IMR-90 (cell line): ENCODE results near the gene LMBRD2. TPM values are rescaled to one million over a fixed set of nuclear protein-coding genes. Genes with fewer than 3 reads are reported as not detected.

Experiments used
- ATAC-seq: fragments of 200-7000 bp; cut with Tn5 transposase; 2 replicates; pipeline ENCODE4 v1.9.1; 2020; ENCODE audit warnings: low read depth, mild to moderate bottlenecking, moderate library complexity
- BruUV-seq: library from RNA; stranded (reverse); fragments of 400-500 nt; replicated peaks from 2 replicates; lab custom pipeline; 2021; lab: Mats Ljungman, UMichigan
- CTCF ChIA-PET: fragments of 300-600 bp; formaldehyde crosslinking; extraction: SDS; loops from one replicate; lab custom pipeline; 2021; ENCODE audit warnings: antibody characterized with exemption; lab: Yijun Ruan, JAX
- POLR2A ChIA-PET: fragments of 300-600 bp; sonication (Branson Sonifier 250); formaldehyde crosslinking; loops from one replicate; lab custom pipeline; 2022; ENCODE audit warnings: antibody characterized with exemption; ENCODE audit not compliant: unreplicated experiment; lab: Charles Lee
- DNase-seq: peaks from one replicate; pipeline ENCODE4 v3.0.0; 2013
- H2AFZ ChIP-seq: replicated peaks from 2 replicates; pipeline ENCODE3; 2013; ENCODE audit warnings: low read length, mild to moderate bottlenecking; ENCODE audit not compliant: poor library complexity
- H2AK5ac ChIP-seq: 2 replicates; pipeline ENCODE4 v1.6.1; 2013; ENCODE audit warnings: low read depth, low read length, inconsistent platforms
- H2AK9ac ChIP-seq: replicated peaks from 2 replicates; pipeline ENCODE3; 2013; ENCODE audit warnings: mild to moderate bottlenecking, low read depth, low read length, moderate library complexity; ENCODE audit not compliant: poor library complexity
- H2BK120ac ChIP-seq: 2 replicates; pipeline ENCODE4 v1.6.1; 2013; ENCODE audit warnings: low read depth, low read length, inconsistent platforms
- H2BK15ac ChIP-seq: 3 replicates; pipeline ENCODE4 v1.6.1; 2013; ENCODE audit warnings: low read depth, low read length, inconsistent platforms
- H2BK20ac ChIP-seq: 2 replicates; pipeline ENCODE4 v1.6.1; 2013; ENCODE audit warnings: low read depth, mild to moderate bottlenecking, inconsistent platforms, low read length, moderate library complexity
- H2BK5ac ChIP-seq: 2 replicates; pipeline ENCODE4 v1.6.1; 2013; ENCODE audit warnings: mild to moderate bottlenecking, low read depth, low read length, inconsistent platforms; ENCODE audit not compliant: poor library complexity, severe bottlenecking
- H3K14ac ChIP-seq: replicated peaks from 2 replicates; pipeline ENCODE4 v1.6.1; 2013; ENCODE audit warnings: low read depth, low read length, inconsistent platforms
- H3K18ac ChIP-seq: 2 replicates; pipeline ENCODE4 v1.6.1; 2013; ENCODE audit warnings: low read depth, low read length, control low read depth
- H3K23ac ChIP-seq: 2 replicates; pipeline ENCODE4 v1.6.1; 2013; ENCODE audit warnings: low read depth, low read length, inconsistent platforms
- H3K27ac ChIP-seq: 2 replicates; pipeline ENCODE4 v1.5.1; 2013; ENCODE audit warnings: mild to moderate bottlenecking, control low read depth, low read length; ENCODE audit not compliant: insufficient read depth
- H3K27me3 ChIP-seq: 2 replicates; pipeline ENCODE4 v1.6.1; 2013; ENCODE audit warnings: low read length; ENCODE audit not compliant: control insufficient read depth, insufficient read depth
- H3K36me3 ChIP-seq: 2 replicates; pipeline ENCODE4 v1.6.1; 2013; ENCODE audit warnings: low read length, mixed read lengths; ENCODE audit not compliant: control insufficient read depth, insufficient read depth
- H3K4ac ChIP-seq: 2 replicates; pipeline ENCODE4 v1.6.1; 2013; ENCODE audit warnings: low read depth, low read length, inconsistent platforms
- H3K4me1 ChIP-seq: 2 replicates; pipeline ENCODE4 v1.6.1; 2013; ENCODE audit warnings: low read length, mixed read lengths; ENCODE audit not compliant: control insufficient read depth, insufficient read depth
- H3K4me2 ChIP-seq: 2 replicates; pipeline ENCODE4 v1.6.1; 2013; ENCODE audit warnings: low read depth, mild to moderate bottlenecking, control low read depth, low read length, moderate library complexity
- H3K4me3 ChIP-seq: 2 replicates; pipeline ENCODE4 v1.5.1; 2013; ENCODE audit warnings: low read depth, mild to moderate bottlenecking, control low read depth, low read length, moderate library complexity; ENCODE audit not compliant: insufficient read depth
- H3K56ac ChIP-seq: 2 replicates; pipeline ENCODE4 v1.6.1; 2013; ENCODE audit warnings: low read length, inconsistent platforms; ENCODE audit not compliant: insufficient read depth; ENCODE audit errors: extremely low read depth
- H3K79me1 ChIP-seq, 2 experiments: 2 replicates each; pipeline ENCODE4 v1.6.1; 2013; ENCODE audit warnings: low read length in 2 of 2, inconsistent platforms in 1 of 2, low read depth in 1 of 2
- H3K9ac ChIP-seq: 2 replicates; pipeline ENCODE4 v1.6.1; 2013; ENCODE audit warnings: low read depth, low read length, control low read depth
- H3K9me1 ChIP-seq: 2 replicates; pipeline ENCODE4 v1.6.1; 2013; ENCODE audit warnings: low read length, inconsistent platforms; ENCODE audit not compliant: insufficient read depth
- H3K9me3 ChIP-seq: 2 replicates; pipeline ENCODE4 v1.6.1; 2013; ENCODE audit warnings: low read length; ENCODE audit not compliant: control insufficient read depth, insufficient read depth
- H4K20me1 ChIP-seq: 2 replicates; pipeline ENCODE4 v1.6.1; 2013; ENCODE audit warnings: low read length, inconsistent platforms; ENCODE audit not compliant: insufficient read depth
- H4K5ac ChIP-seq: 2 replicates; pipeline ENCODE4 v1.6.1; 2013; ENCODE audit warnings: mild to moderate bottlenecking, low read depth, low read length, control low read depth
- H4K8ac ChIP-seq, 2 experiments: 2 replicates each; pipeline ENCODE4 v1.6.1; 2013; ENCODE audit warnings: low read depth in 2 of 2, low read length in 2 of 2, control low read depth in 1 of 2, inconsistent platforms in 1 of 2
- H4K91ac ChIP-seq: 2 replicates; pipeline ENCODE4 v1.6.1; 2013; ENCODE audit warnings: low read depth, low read length, inconsistent platforms; ENCODE audit not compliant: insufficient read depth
- MAZ ChIP-seq: IDR thresholded peaks from 2 replicates; pipeline ENCODE4 v1.6.1; 2012; ENCODE audit warnings: low read depth, mild to moderate bottlenecking, low read length, improper control_type of control experiment, moderate library complexity, borderline replicate concordance
- MXI1 ChIP-seq: IDR thresholded peaks from 2 replicates; pipeline ENCODE4 v1.6.1; 2012; ENCODE audit warnings: low read depth, mild to moderate bottlenecking, low read length, moderate library complexity, borderline replicate concordance
- RFX5 ChIP-seq: IDR thresholded peaks from 2 replicates; pipeline ENCODE4 v1.8.0; 2012; ENCODE audit warnings: low read depth, mild to moderate bottlenecking, low read length, moderate library complexity
- whole genome bisulfite sequencing, 2 experiments: methylation state at CpG; one replicate each; pipeline versions ENCODE4 v1.1.5 to v1.1.7; 2013; ENCODE audit warnings: missing lambda C conversion rate in 2 of 2; ENCODE audit not compliant: insufficient read length in 1 of 2; ENCODE audit errors: extremely low coverage in 2 of 2; 5-methylcytosine and 5-hydroxymethylcytosine counted together
- dilution Hi-C: fragments of 300-500 bp; cut with HindIII; formaldehyde crosslinking; loops from one replicate; pipeline ENCODE4 v1.14.3; 2018; ENCODE audit warnings: low sequenced_read_pairs; ENCODE audit not compliant: unreplicated experiment
- in situ Hi-C: fragments of 300-500 bp; cut with MboI; formaldehyde crosslinking; loops from 3 replicates; pipeline ENCODE4 v1.14.3; 2019; ENCODE audit warnings: low sequenced_read_pairs, inconsistent platforms, mixed read lengths
- intact Hi-C: fragments of 100-400 bp; cut with micrococcal nuclease; formaldehyde crosslinking; loops from 2 replicates; pipeline ENCODE4 v1.10.0; 2022
- polyA plus RNA-seq, 3 experiments: library from polyadenylated mRNA; depleted of rRNA; stranded (reverse); fragments of >200 nt; gene quantifications; 2 replicates each; pipeline ENCODE4 v1.2.3, GENCODE V29; 2012; ENCODE audit warnings: low replicate concordance in 1 of 3
- total RNA-seq: library from RNA; depleted of rRNA; stranded (reverse); fragments of >200 nt; gene quantifications from 2 replicates; pipeline ENCODE4 v1.2.3, GENCODE V29; 2012
- TF ChIP-seq, protein P1 (sequence below): fragments of 150-350 bp; IDR thresholded peaks from 2 replicates; pipeline ENCODE4 v1.6.1; 2016; ENCODE audit warnings: low read depth, mild to moderate bottlenecking, low read length, moderate library complexity, borderline replicate concordance

The LMBRD2 gene
- total and polyA plus RNA-seq, 2 of the 4 experiments (the other 2 are of a cell fraction): 1.8 to 5.2 TPM

DNA sequence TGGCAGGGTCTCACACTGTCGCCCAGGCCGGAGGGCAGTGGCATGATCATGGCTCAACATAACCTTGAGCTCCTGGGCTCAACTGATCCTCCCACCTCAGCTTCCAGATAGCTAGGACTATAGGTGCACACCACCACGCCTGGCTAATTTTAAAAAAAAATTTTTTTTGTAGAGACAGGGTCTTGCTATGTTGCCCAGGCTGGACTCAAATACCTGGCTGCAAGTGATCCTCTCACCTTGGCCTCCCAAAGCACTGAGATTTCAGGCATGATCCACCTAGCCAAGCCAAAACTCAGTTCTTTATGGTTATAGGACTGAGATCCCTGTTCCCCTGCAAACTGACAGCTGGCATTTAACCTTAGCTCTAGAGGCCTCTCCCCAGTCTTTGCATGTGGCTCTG lies 5.3 kb downstream of the LMBRD2 start:
- Histone ChIP-seq H3K4me2 (no peak overlapping the region; the same call in 1 of the 2 replicates), H3K9me3 (no peaks in the 10 kb centered on the region), H3K79me1 (peaks cover 10 to 14% of the 10 kb centered on the region in 2 experiments; a peak in 3 of 4 replicates), H3K27me3 (no peaks in the 10 kb centered on the region), H2AFZ (no peak overlapping the region), H3K4me1 (peaks cover 3% of the 10 kb centered on the region; the same call in 1 of the 2 replicates), H4K8ac (no peak overlapping the region), H3K9me1 (no peaks in the 10 kb centered on the region), H3K9ac (no peak overlapping the region), H2BK15ac (no peak overlapping the region), H2BK120ac (no peak overlapping the region), H3K18ac (no peak overlapping the region), H2AK9ac (no peak overlapping the region), H3K14ac (no peak overlapping the region), H4K20me1 (no peaks in the 10 kb centered on the region), H2BK5ac (no peak overlapping the region), H3K4ac (no peak overlapping the region), H2BK20ac (no peak overlapping the region), H4K5ac (no peak overlapping the region), H3K27ac (no peak overlapping the region), H4K91ac (no peak overlapping the region), H3K56ac (no peak overlapping the region), H3K36me3 (no peaks in the 10 kb centered on the region), H3K23ac (no peak overlapping the region), H2AK5ac (no peak overlapping the region), H3K4me3 (no peak overlapping the region)
- in situ Hi-C loops: no loop called here
- ChIA-PET CTCF (interaction anchor here (0.6 kb wide), 1 partner anchor 94 kb away, joined by 3 read pairs; no protein-coding TSS in a partner anchor), POLR2A (no interaction called here)
- no CpG with 5 or more reads among the region's 3 CpGs for WGBS, 2 experiments
- ATAC-seq (no peak; the same call in 1 of the 2 replicates), DNase-seq (no peak)
- BruUV-seq: no TSS peak
- intact Hi-C loops: loop anchor here (5.0 kb wide), 1 partner anchor 194 kb away; no protein-coding TSS in a partner anchor
- TF ChIP-seq RFX5 (no peak), MAZ (no peak), MXI1 (no peak)
- TF ChIP-seq, protein P1, sequence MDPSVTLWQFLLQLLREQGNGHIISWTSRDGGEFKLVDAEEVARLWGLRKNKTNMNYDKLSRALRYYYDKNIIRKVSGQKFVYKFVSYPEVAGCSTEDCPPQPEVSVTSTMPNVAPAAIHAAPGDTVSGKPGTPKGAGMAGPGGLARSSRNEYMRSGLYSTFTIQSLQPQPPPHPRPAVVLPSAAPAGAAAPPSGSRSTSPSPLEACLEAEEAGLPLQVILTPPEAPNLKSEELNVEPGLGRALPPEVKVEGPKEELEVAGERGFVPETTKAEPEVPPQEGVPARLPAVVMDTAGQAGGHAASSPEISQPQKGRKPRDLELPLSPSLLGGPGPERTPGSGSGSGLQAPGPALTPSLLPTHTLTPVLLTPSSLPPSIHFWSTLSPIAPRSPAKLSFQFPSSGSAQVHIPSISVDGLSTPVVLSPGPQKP: no peak
- dilution Hi-C loops: no loop called here
